ENCODE results near the gene ARFIP2. TPM values are rescaled to one million over a fixed set of nuclear protein-coding genes. Genes with fewer than 3 reads are reported as not detected.

The ARFIP2 gene
- total and polyA plus RNA-seq, 2 donors from 2014 or later, result 45.6 to 62.3 TPM

DNA sequence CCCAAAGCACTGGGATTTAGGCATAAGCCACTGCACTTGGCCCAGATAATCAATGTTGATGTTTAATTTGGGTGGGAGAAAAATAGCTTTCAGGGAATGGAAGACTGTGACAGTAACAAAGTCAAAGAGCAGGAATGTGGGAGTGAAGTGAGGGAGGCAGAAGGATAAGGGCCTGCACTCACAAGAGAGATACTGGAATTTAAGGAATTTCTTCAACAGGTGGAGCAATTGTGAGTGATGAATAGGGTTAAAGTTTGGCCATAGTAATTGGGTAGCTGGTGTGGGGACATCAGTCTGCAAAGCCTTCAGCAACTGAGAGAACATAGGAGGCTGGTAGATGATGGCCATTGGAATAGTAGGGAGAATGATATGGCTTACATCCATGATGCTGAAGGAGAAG lies 53.6 kb downstream of the ARFIP2 start:
- Histone ChIP-seq H3K9me3 (ENCODE audit: control insufficient read depth in 2 of 3, insufficient read depth in 1 of 3, low read length in 3 of 3) (no peaks in the 10 kb centered on the region), H3K9ac (ENCODE audit: low read length in 3 of 3) (no peak overlapping the region), H3K4me1 (ENCODE audit: control insufficient read depth in 2 of 3, insufficient read depth in 2 of 3, low read depth in 1 of 3, low read length in 3 of 3) (no peaks in the 10 kb centered on the region), H3K4me3 (ENCODE audit: low read length in 3 of 3) (no peak overlapping the region), H3K27ac (ENCODE audit: low read depth in 2 of 2, low read length in 2 of 2) (no peak overlapping the region), H3K27me3 (ENCODE audit: control insufficient read depth, insufficient read depth, low read length) (no peaks in the 10 kb centered on the region), H3K36me3 (ENCODE audit: control insufficient read depth in 2 of 3, insufficient read depth in 3 of 3, low read length in 3 of 3) (no peaks in the 10 kb centered on the region)
- intact Hi-C loops (cut with DNase I), result no loop called here
- DNase-seq (no peak), FAIRE-seq (no peak)
- TF ChIP-seq, protein P1, sequence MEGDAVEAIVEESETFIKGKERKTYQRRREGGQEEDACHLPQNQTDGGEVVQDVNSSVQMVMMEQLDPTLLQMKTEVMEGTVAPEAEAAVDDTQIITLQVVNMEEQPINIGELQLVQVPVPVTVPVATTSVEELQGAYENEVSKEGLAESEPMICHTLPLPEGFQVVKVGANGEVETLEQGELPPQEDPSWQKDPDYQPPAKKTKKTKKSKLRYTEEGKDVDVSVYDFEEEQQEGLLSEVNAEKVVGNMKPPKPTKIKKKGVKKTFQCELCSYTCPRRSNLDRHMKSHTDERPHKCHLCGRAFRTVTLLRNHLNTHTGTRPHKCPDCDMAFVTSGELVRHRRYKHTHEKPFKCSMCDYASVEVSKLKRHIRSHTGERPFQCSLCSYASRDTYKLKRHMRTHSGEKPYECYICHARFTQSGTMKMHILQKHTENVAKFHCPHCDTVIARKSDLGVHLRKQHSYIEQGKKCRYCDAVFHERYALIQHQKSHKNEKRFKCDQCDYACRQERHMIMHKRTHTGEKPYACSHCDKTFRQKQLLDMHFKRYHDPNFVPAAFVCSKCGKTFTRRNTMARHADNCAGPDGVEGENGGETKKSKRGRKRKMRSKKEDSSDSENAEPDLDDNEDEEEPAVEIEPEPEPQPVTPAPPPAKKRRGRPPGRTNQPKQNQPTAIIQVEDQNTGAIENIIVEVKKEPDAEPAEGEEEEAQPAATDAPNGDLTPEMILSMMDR (IDR thresholded peaks at IDR 0.05; ENCODE audit: borderline replicate concordance, extremely low read depth, insufficient read depth), result no peak

Other genes starting within 250 kb of the ARFIP2 start
- 42.5 TPM for gene FHIP1B, start 246.7 kb downstream of the ARFIP2 start, total RNA-seq
- gene FHIP1B, start 246.7 kb downstream of the ARFIP2 start, polyA plus RNA-seq (ENCODE audit: insufficient read depth, low read depth, low replicate concordance), result 35.1 TPM
- gene CNGA4, start 242.2 kb downstream of the ARFIP2 start, total RNA-seq, result 0.22 TPM
- gene CNGA4, start 242.2 kb downstream of the ARFIP2 start, polyA plus RNA-seq (ENCODE audit: insufficient read depth, low read depth, low replicate concordance), result not detected
- gene CCKBR, start 221.5 kb downstream of the ARFIP2 start, total RNA-seq, result not detected
- not detected for gene CCKBR, start 221.5 kb downstream of the ARFIP2 start, polyA plus RNA-seq (ENCODE audit: insufficient read depth, low read depth, low replicate concordance)
- 58.1 TPM for gene CAVIN3, start 160.8 kb downstream of the ARFIP2 start, total RNA-seq
- gene CAVIN3, start 160.8 kb downstream of the ARFIP2 start, polyA plus RNA-seq (ENCODE audit: insufficient read depth, low read depth, low replicate concordance), result 55.1 TPM
- 76.0 TPM for gene SMPD1, start 90.9 kb downstream of the ARFIP2 start, total RNA-seq
- gene SMPD1, start 90.9 kb downstream of the ARFIP2 start, polyA plus RNA-seq (ENCODE audit: insufficient read depth, low read depth, low replicate concordance), result 155 TPM
- 43.7 TPM for gene APBB1, start 62.2 kb downstream of the ARFIP2 start, total RNA-seq
- gene APBB1, start 62.2 kb downstream of the ARFIP2 start, polyA plus RNA-seq (ENCODE audit: insufficient read depth, low read depth, low replicate concordance), result 67.2 TPM
- gene HPX, start 40.3 kb downstream of the ARFIP2 start, total RNA-seq, result 1.3 TPM
- 0.88 TPM for gene HPX, start 40.3 kb downstream of the ARFIP2 start, polyA plus RNA-seq (ENCODE audit: insufficient read depth, low read depth, low replicate concordance)
- gene TRIM3, start 7.4 kb downstream of the ARFIP2 start, total RNA-seq, result 20.8 TPM
- 10.8 TPM for gene TRIM3, start 7.4 kb downstream of the ARFIP2 start, polyA plus RNA-seq (ENCODE audit: insufficient read depth, low read depth, low replicate concordance)
- 44.7 TPM for gene TIMM10B, start 170 bp upstream of the ARFIP2 start, total RNA-seq
- 34.6 TPM for gene TIMM10B, start 170 bp upstream of the ARFIP2 start, polyA plus RNA-seq (ENCODE audit: insufficient read depth, low read depth, low replicate concordance)
- 10.1 TPM for gene DNHD1, start 15.9 kb upstream of the ARFIP2 start, total RNA-seq
- gene DNHD1, start 15.9 kb upstream of the ARFIP2 start, polyA plus RNA-seq (ENCODE audit: insufficient read depth, low read depth, low replicate concordance), result 3.5 TPM
- 23.4 TPM for gene RRP8, start 122.3 kb upstream of the ARFIP2 start, total RNA-seq
- gene RRP8, start 122.3 kb upstream of the ARFIP2 start, polyA plus RNA-seq (ENCODE audit: insufficient read depth, low read depth, low replicate concordance), result 29.8 TPM
- 170 TPM for gene ILK, start 122.4 kb upstream of the ARFIP2 start, total RNA-seq
- gene ILK, start 122.4 kb upstream of the ARFIP2 start, polyA plus RNA-seq (ENCODE audit: insufficient read depth, low read depth, low replicate concordance), result 149 TPM
- 136 TPM for gene TAF10, start 130.9 kb upstream of the ARFIP2 start, total RNA-seq
- 250 TPM for gene TAF10, start 130.9 kb upstream of the ARFIP2 start, polyA plus RNA-seq (ENCODE audit: insufficient read depth, low read depth, low replicate concordance)
- gene TPP1, start 138.1 kb upstream of the ARFIP2 start, total RNA-seq, result 84.2 TPM
- gene TPP1, start 138.1 kb upstream of the ARFIP2 start, polyA plus RNA-seq (ENCODE audit: insufficient read depth, low read depth, low replicate concordance), result 115 TPM
- gene DCHS1, start 174.5 kb upstream of the ARFIP2 start, total RNA-seq, result 17.0 TPM
- gene DCHS1, start 174.5 kb upstream of the ARFIP2 start, polyA plus RNA-seq (ENCODE audit: insufficient read depth, low read depth, low replicate concordance), result 2.4 TPM
- gene MRPL17, start 202.0 kb upstream of the ARFIP2 start, total RNA-seq, result 44.0 TPM
- gene MRPL17, start 202.0 kb upstream of the ARFIP2 start, polyA plus RNA-seq (ENCODE audit: insufficient read depth, low read depth, low replicate concordance), result 121 TPM

All from kidney (tissue), 14 donors.